CD4-positive, alpha-beta memory T cell (primary cell): ENCODE data around the gene HIRA. TPM values are rescaled to one million over a fixed set of nuclear protein-coding genes. Genes with fewer than 3 reads are reported as not detected.
"Not testable (repeated sequence)": the region's sequence is repeated elsewhere in the genome, so short reads cannot be mapped to it uniquely, and the experiment has no call there.

Source experiments
- CTCF ChIA-PET: fragments of 350-600 bp; sonication (Branson Sonifier 250); formaldehyde crosslinking; loops from one replicate; lab custom pipeline; 2021; ENCODE audit warnings: inconsistent platforms; ENCODE audit not compliant: partially characterized antibody; lab: Charles Lee
- POLR2A ChIA-PET: fragments of 350-600 bp; sonication (Branson Sonifier 250); formaldehyde crosslinking; loops from one replicate; lab custom pipeline; 2021; ENCODE audit not compliant: partially characterized antibody; lab: Charles Lee
- DNase-seq, 5 donors: peaks; one replicate each; pipeline versions ENCODE4 v3.0.0 to v3.0.0-alpha.2; 2020 to 2022; ENCODE audit warnings: mixed read lengths in 1 of 5
- H3K27ac ChIP-seq: one replicate; pipeline ENCODE4 v1.7.0; 2013; ENCODE audit warnings: low read depth, low read length
- H3K27me3 ChIP-seq: 2 replicates; pipeline ENCODE4 v1.7.0; 2013; ENCODE audit warnings: mild to moderate bottlenecking, low read length, moderate library complexity; ENCODE audit not compliant: insufficient read depth
- H3K36me3 ChIP-seq: 2 replicates; pipeline ENCODE4 v1.7.0; 2013; ENCODE audit warnings: mild to moderate bottlenecking, low read length, moderate library complexity; ENCODE audit not compliant: insufficient read depth
- H3K4me1 ChIP-seq: 2 replicates; pipeline ENCODE4 v1.7.0; 2013; ENCODE audit warnings: mild to moderate bottlenecking, low read length, moderate library complexity; ENCODE audit not compliant: insufficient read depth
- H3K4me3 ChIP-seq, 2 donors: one replicate each; pipeline ENCODE4 v1.7.0; 2013; ENCODE audit warnings: low read length in 2 of 2, mild to moderate bottlenecking in 1 of 2
- H3K9me3 ChIP-seq, 2 donors: one replicate each; pipeline ENCODE4 v1.7.0; 2013; ENCODE audit warnings: low read length in 2 of 2, control low read depth in 1 of 2; ENCODE audit not compliant: control insufficient read depth in 1 of 2
- H3K27ac Mint-ChIP-seq, 7 donors: one replicate each; pipeline ENCODE4 v1.8.0; 2020 to 2021; ENCODE audit warnings: mixed read lengths in 7 of 7, mild to moderate bottlenecking in 6 of 7, inconsistent platforms in 3 of 7, moderate library complexity in 3 of 7
- H3K27me3 Mint-ChIP-seq, 2 donors: one replicate each; pipeline ENCODE4 v1.8.0; 2020 to 2021; ENCODE audit warnings: mixed read lengths in 2 of 2
- H3K36me3 Mint-ChIP-seq, 2 donors: one replicate each; pipeline ENCODE4 v1.8.0; 2020 to 2021; ENCODE audit warnings: mixed read lengths in 2 of 2, inconsistent platforms in 1 of 2, mild to moderate bottlenecking in 1 of 2
- H3K4me1 Mint-ChIP-seq, 4 donors: one replicate each; pipeline ENCODE4 v1.8.0; 2020 to 2021; ENCODE audit warnings: mixed read lengths in 4 of 4, mild to moderate bottlenecking in 1 of 4
- H3K4me3 Mint-ChIP-seq, 8 donors: one replicate each; pipeline ENCODE4 v1.8.0; 2020 to 2021; ENCODE audit warnings: mixed read lengths in 8 of 8, mild to moderate bottlenecking in 7 of 8, moderate library complexity in 6 of 8, inconsistent platforms in 3 of 8
- H3K9me3 Mint-ChIP-seq, 8 donors: one replicate each; pipeline ENCODE4 v1.8.0; 2020 to 2021; ENCODE audit warnings: mixed read lengths in 8 of 8, mild to moderate bottlenecking in 5 of 8, inconsistent platforms in 3 of 8, moderate library complexity in 1 of 8
- intact Hi-C: fragments of 100-400 bp; cut with micrococcal nuclease; formaldehyde crosslinking; loops from one replicate; pipeline ENCODE4 v1.15.1; 2023
- polyA plus RNA-seq, 2 donors: library from polyadenylated mRNA; unstranded; fragments of 300-500 nt; fragmentation: Illumina TruSeq; gene quantifications; one replicate each; pipeline ENCODE4 v1.2.3, GENCODE V29; 2021
- total RNA-seq, 2 experiments: library from RNA; stranded (reverse); gene quantifications; one replicate each; pipeline ENCODE4 v1.2.3, GENCODE V29; 2021

HIRA gene
- total and polyA plus RNA-seq, 4 experiments from 2014 or later: 1.4 to 30.8 (median 17.6) TPM

DNA sequence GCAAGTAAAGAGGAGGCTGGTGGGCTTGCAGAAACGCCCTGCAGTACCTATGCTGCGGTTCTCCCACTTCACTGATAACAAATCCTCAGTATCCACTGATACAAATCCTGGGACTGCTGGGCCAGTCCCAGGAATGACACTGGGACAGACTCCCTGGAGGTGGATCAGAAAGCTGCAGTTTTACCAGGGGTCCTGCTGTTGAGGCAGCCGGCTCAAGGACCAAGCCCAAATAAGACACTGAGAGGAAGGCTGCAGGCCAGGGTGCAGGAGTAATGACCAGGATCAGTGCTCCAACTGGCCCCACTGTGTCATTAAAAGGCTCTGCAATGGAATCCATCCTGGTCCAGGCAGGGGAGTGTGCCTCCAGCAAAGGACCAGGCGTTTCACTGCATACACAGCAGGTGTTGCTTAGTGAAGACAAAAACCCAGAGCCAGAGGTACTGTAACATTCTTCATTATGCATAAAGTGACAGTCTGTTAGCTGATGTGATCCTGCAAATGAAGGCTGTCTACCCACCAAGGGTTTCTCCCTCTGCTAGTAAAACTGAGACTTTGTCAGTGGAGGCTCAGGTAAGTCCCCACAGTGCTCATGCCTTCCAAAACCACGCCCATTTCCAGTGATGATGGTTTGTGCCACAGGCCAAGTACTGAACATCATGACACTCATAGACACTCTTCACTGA, 17.3 kb upstream of the HIRA start:
- no peaks in the 10 kb centered on the region for H3K9me3 Mint-ChIP-seq
- no peak for DNase-seq
- H3K36me3 ChIP-seq: peaks cover 29% of the 10 kb centered on the region
- H3K9me3 ChIP-seq: no peaks in the 10 kb centered on the region
- ChIA-PET POLR2A (interaction anchor here (2.1 to 6.4 kb wide), 3 partner anchors 16 to 29 kb away, joined by 6 to 112 read pairs (median 33); partner anchors contain the start of genes CDC45, HIRA, MRPL40 and UFD1), CTCF (no interaction called here)
- no peaks in the 10 kb centered on the region for H3K27me3 Mint-ChIP-seq
- peak overlapping the region in 6 of 7 donors; percentile 56 to 99 (median 76) for H3K27ac Mint-ChIP-seq
- no peak overlapping the region for H3K4me3 ChIP-seq
- H3K27me3 ChIP-seq: no peaks in the 10 kb centered on the region
- peaks cover 25 to 49% (median 38%) of the 10 kb centered on the region in 4 donors for H3K4me1 Mint-ChIP-seq
- peaks cover 5 to 55% of the 10 kb centered on the region in 2 donors for H3K36me3 Mint-ChIP-seq
- H3K4me3 Mint-ChIP-seq: peak overlapping the region; percentile 38 to 98 (median 92)
- intact Hi-C loops: no loop called here
- no peak overlapping the region for H3K27ac ChIP-seq
- H3K4me1 ChIP-seq: peaks cover 37% of the 10 kb centered on the region

DNA sequence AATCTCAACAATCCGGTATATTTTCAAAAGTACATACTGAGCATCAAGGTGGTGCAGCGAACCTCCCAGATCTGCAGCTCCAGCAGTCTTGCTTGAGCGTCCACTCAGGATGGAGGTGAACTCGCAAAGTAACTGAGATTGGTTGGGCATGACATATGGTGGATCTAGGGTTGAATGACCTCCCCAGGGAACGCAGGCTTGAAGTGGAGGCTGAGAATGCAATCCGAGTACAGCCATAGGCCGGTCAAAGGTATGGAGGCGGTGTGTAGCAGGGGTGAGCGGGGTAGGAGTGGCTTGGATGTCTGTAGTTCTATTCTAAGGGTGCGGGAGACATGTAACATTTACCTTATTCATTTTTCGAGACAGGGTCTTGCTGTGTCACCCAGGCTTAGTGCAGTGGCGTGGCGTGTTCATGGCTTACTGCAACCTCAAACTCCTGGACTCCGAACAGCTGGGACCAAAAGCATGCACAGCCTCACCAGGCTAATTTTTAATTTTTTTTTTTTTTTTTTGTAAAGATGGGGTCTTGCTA, 16.6 kb upstream of the HIRA start:
- no peaks in the 10 kb centered on the region for H3K27me3 ChIP-seq
- CTCF ChIA-PET: interaction anchor here (0.7 kb wide), 1 partner anchor 182 kb away, joined by 3 read pairs; no protein-coding TSS in a partner anchor
- peak overlapping the region; percentile 91 for H3K27ac ChIP-seq
- H3K36me3 ChIP-seq: peaks cover 24% of the 10 kb centered on the region
- peak overlapping the region; percentile 63 to 65 for H3K4me3 ChIP-seq
- Mint-ChIP-seq H3K4me1 (peaks cover 29 to 55% (median 42%) of the 10 kb centered on the region in 4 donors), H3K9me3 (no peaks in the 10 kb centered on the region), H3K36me3 (peaks cover 7 to 53% of the 10 kb centered on the region in 2 donors), H3K4me3 (peak overlapping the region; percentile 91 to 98 (median 95)), H3K27me3 (no peaks in the 10 kb centered on the region), H3K27ac (peak overlapping the region; percentile 79 to 99 (median 99))
- DNase-seq: peak in 1 of 5 donors; percentile 47
- intact Hi-C loops: no loop called here
- no peaks in the 10 kb centered on the region for H3K9me3 ChIP-seq
- peaks cover 37% of the 10 kb centered on the region for H3K4me1 ChIP-seq
- POLR2A ChIA-PET: interaction anchor here (1.1 to 6.4 kb wide), 10 partner anchors 9 to 156 kb away, joined by 3 to 112 read pairs (median 6); partner anchors contain the start of genes CDC45, CLTCL1, HIRA and MRPL40

DNA sequence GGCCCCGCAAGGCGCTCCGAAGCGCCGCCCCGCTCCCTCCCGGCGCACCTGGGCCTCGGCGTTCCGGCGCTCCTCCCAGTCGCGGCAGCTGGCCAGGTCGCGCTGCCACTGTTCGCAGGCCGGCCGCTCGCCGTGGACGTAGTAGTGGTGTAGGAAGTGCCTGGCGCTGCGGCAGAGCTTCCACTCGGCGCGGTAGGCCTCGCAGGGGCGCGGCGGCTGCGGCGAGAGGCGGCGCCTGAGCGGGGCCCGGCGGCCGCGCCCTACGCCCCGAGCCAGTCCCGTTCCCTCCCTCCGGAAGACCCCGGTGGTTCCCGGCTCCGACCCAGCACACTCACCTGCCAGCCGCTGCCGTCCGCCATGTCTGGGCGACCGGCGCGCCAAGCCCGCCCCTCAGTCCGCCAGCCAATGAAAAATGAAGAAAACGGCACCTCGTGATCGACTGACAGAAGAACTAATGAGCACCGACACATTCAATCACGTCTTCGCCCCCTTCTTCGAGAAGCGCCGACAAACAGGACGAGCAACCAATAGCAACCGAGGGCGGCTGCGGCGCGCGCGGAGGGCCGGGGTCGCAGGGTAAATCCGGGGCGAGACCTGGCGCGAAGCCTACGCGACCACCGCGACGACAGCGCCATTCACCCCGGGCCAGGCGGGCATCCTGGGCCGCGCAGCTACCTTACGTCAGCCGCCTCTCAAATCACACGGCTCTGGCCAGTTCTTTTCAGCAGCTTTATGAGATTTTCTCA, 16.0 kb upstream of the HIRA start, which contains the start of gene C22orf39:
Gene C22orf39 (minus strand): TSS at position 382 of the 746 bp plus-strand sequence. CDS start 23 bp downstream, at position 359.
- Mint-ChIP-seq H3K36me3 (peaks cover 7 to 49% of the 10 kb centered on the region in 2 donors), H3K4me3 (peak within 1 kb of the TSS; percentile 91 to 98 (median 95)), H3K27ac (peak within 1 kb of the TSS; percentile 82 to 99 (median 99)), H3K4me1 (peaks cover 29 to 59% (median 44%) of the 10 kb centered on the region in 4 donors), H3K27me3 (no peaks in the 10 kb centered on the region), H3K9me3 (no peaks in the 10 kb centered on the region)
- intact Hi-C loops: loop anchor here (1.0 kb wide), 3 partner anchors 15 to 268 kb away; partner anchors contain the start of genes CDC45, MRPL40 and UFD1
- H3K36me3 ChIP-seq: peaks cover 20% of the 10 kb centered on the region
- CTCF ChIA-PET: interaction anchor here (0.7 kb wide), 1 partner anchor 183 kb away, joined by 3 read pairs; no protein-coding TSS in a partner anchor
- H3K4me1 ChIP-seq: peaks cover 37% of the 10 kb centered on the region
- no peaks in the 10 kb centered on the region for H3K27me3 ChIP-seq
- peak within 1 kb of the TSS; percentile 91 for H3K27ac ChIP-seq
- peak; percentile 91 to 96 (median 91) for DNase-seq
- POLR2A ChIA-PET: interaction anchor here (0.5 to 6.4 kb wide), 17 partner anchors 10 to 670 kb away, joined by 3 to 112 read pairs (median 4); partner anchors contain the start of genes CDC45, CLTCL1, HIRA and MRPL40
- no peaks in the 10 kb centered on the region for H3K9me3 ChIP-seq
- H3K4me3 ChIP-seq: peak within 1 kb of the TSS; percentile 63 to 65

DNA sequence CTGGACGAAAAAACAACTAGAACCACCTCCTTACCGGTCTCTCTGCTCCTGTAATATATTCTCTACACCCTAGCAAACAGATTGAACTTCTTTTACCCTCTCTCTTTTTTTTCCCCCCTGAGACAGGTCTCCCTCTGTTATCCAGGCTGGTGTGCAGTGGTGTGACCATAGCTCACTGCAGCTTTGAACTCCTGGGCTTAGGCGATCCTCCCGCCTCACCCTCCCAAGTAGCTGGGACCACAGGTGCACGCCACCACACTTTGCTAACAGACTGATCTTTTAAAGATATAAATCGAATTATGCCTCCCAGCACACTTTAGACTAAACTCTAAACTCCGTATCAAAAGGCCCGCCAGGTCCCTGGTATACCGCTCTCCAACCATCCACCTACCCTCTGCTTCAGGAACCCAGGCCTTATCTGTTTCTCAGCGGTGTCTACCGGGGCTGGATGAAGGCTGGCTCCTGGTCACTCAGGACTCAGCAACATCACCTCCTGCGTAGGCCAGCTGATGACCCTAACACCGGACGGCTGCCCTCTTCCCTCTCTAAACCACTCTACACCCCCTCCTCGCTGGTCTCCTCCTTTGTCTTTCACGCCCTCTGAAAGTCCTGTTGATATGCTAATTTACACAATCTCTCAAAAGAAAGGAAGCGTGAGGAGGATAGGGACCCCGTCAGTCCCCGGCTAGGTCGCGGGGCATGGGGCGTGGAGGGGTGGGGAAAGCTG, 15.2 kb upstream of the HIRA start:
- H3K4me3 ChIP-seq: peak overlapping the region; percentile 61 to 65
- H3K27ac Mint-ChIP-seq: peak overlapping the region; percentile 82 to 95 (median 94)
- H3K36me3 ChIP-seq: peaks cover 17% of the 10 kb centered on the region
- H3K27me3 ChIP-seq: no peaks in the 10 kb centered on the region
- ChIA-PET CTCF (no interaction called here), POLR2A (interaction anchor here (0.5 to 6.4 kb wide), 17 partner anchors 11 to 671 kb away, joined by 3 to 112 read pairs (median 4); partner anchors contain the start of genes CDC45, CLTCL1, HIRA and MRPL40)
- peaks cover 31 to 63% (median 47%) of the 10 kb centered on the region in 4 donors for H3K4me1 Mint-ChIP-seq
- no peaks in the 10 kb centered on the region for H3K27me3 Mint-ChIP-seq
- peak overlapping the region; percentile 91 to 98 (median 94) for H3K4me3 Mint-ChIP-seq
- peak overlapping the region; percentile 91 for H3K27ac ChIP-seq
- DNase-seq: peak in 3 of 5 donors; percentile 6 to 10 (median 9)
- H3K9me3 Mint-ChIP-seq: no peaks in the 10 kb centered on the region
- peaks cover 37% of the 10 kb centered on the region for H3K4me1 ChIP-seq
- intact Hi-C loops: loop anchor here (1.0 kb wide), 3 partner anchors 14 to 267 kb away; partner anchors contain the start of genes CDC45, MRPL40 and UFD1
- peaks cover 10 to 48% of the 10 kb centered on the region in 2 donors for H3K36me3 Mint-ChIP-seq
- H3K9me3 ChIP-seq: no peaks in the 10 kb centered on the region

DNA sequence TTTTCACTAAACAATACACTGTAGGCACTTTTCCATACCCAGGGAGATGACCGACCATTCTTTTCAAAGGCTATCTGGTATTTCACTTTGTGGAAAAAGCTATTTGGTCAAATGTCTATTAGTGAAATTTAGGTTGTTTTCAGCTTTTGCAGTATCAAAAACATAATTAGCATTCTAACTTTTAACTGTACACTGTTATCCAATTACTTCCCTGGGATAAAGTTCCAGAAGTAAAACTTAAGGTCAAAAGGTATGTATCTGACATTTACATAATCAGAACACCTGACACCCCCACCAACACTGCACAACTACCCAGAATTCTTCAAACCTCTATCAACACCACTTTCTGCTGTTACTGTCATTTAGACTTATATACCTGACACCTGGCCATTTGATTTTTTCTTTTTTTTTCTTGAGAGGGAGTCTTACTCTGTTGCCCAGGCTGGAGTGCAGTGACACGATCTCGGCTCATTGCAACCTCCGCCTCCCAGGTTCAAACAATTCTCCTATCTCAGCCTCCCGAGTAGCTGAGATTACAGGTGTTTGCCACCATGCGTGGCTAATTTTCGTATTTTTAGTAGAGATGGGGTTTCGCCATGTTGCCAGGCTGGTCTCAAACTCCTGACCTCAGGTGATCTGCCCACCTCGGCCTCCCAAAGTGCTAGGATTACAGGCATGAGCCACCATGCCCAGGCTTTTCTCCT, 13.9 kb upstream of the HIRA start:
- Histone ChIP-seq H3K36me3 (peaks cover 10% of the 10 kb centered on the region), H3K4me1 (peaks cover 37% of the 10 kb centered on the region)
- Mint-ChIP-seq H3K36me3 (peaks cover 13 to 45% of the 10 kb centered on the region in 2 donors), H3K4me1 (peaks cover 31 to 65% (median 48%) of the 10 kb centered on the region in 4 donors), H3K27ac (peak overlapping the region in 6 of 7 donors; percentile 15 to 91 (median 72)), H3K4me3 (peak overlapping the region in 6 of 8 donors; percentile 6 to 59 (median 34))
- H3K9me3 ChIP-seq, intact Hi-C loops, H3K27ac ChIP-seq, H3K27me3 ChIP-seq, H3K9me3 Mint-ChIP-seq, H3K27me3 Mint-ChIP-seq, DNase-seq, H3K4me3 ChIP-seq: not testable (repeated sequence)
- ChIA-PET CTCF (interaction anchor here (1.0 to 1.2 kb wide), 2 partner anchors 11 to 184 kb away, joined by 3 to 7 read pairs; no protein-coding TSS in a partner anchor), POLR2A (interaction anchor here (1.2 to 6.4 kb wide), 3 partner anchors 12 to 301 kb away, joined by 3 to 112 read pairs (median 33); partner anchors contain the start of genes CDC45, ESS2, HIRA and MRPL40)
